Body of pancreas (tissue), 4 donors: ENCODE data around the gene SLC2A8.
A peak's percentile ranks its signal among the peaks of the same experiment; 100 is the strongest.

Source experiments
- CTCF ChIP-seq, 7 experiments: fragments of 450-650 bp in 4 of 7; fragments of 200-600 bp in 3 of 7; sonication (generic) in 3 of 7; IDR thresholded peaks; one replicate each; pipeline ENCODE4 v1.5.1; 2016 to 2019; ENCODE audit warnings: antibody characterized with exemption in 7 of 7
- POLR2A ChIP-seq, 3 donors: fragments of 450-650 bp; IDR thresholded peaks; one replicate each; pipeline ENCODE4 v1.6.1; 2016; ENCODE audit warnings: antibody characterized with exemption in 3 of 3, mild to moderate bottlenecking in 2 of 3

DNA sequence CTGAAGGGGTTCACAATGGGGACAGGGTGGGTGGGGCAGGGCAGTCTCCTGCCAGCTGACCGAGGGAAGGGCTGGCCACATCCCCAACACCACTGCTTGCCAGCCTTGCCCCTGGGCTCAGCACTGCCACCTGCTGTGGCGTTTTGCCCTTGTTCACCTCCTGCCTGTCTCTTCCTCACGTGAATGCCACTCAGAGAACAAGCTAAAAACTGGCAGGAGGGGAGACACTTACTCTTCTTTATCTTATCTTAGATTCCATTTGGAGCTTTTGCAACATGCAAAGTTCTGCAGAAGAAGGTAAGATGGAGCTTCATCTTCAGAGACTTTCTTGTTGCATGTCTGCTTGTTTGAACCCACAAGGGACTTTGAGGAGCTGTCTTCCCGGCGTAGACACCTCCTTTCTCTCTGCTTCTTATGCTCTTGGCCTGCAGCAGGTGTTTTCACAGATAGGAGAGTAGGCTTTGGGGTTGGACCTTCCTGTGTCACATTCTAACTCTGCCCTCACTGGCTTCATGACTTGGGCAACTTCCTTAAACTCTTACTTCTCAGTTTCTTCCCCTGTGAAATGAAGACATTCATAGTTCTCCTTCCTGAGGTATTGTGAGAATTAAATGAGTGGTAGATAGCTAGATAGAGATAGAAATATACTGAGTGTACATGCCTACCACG is 58.5 kb downstream of the SLC2A8 start:
- TF ChIP-seq CTCF (IDR thresholded peaks at IDR 0.05) (peak in 6 of 7 experiments; percentile 14 to 36 (median 27)), POLR2A (IDR thresholded peaks at IDR 0.05) (no peak)
